ENCODE data around the gene NR6A1.
A peak's percentile ranks its signal among the peaks of the same experiment; 100 is the strongest.

Gene NR6A1

DNA sequence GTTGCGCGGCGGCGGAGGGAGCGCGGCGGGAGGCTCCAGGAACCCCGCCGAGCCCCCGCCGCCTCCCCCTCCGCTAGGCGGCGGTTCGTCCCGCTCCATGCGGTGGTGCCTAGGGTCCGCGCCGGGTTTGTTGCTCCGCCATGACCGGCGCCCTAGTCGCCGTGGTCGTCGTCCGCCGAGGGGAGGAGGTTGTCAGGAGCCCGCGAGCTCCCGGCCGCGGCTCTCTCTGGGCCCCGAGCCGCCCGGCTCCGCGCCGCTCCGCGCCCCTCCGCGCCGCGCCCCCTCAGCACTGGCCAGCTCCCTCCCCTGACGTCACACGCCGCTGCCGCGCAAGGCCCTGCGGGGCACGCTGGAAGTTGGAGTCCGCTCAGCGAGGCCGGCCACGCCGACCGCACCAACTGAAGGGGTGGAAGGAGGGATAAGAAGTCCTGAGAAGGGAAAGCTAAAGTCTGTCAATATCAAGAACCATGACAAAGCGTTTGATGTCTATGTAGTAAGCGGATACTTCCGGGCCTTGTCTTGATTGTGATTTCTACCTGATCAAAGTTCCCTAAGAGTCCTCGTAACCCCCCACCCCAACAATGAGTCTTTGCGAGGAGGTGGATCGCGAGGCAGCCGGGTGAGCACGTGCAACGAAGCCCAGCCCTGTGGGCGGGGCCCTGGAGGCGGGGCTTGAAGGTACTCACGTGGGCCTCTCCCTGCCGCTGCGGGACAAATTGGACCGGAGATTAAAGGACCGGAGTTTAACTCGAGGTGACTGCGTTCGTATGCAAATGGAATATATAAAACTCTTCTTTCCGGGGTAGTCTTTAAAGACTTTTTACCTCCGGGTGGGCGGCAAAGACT, at the start of gene NR6A1:
Gene NR6A1 (minus strand): TSS at position 291 of the 846 bp plus-strand sequence.
- H3K4me3 ChIP-seq (replicated peaks; ENCODE audit: low read depth, low read length): peak within 1 kb of the TSS; percentile 63
- DNase-seq (ENCODE audit: low read depth): peak; percentile 97
- TF ChIP-seq, protein P1, sequence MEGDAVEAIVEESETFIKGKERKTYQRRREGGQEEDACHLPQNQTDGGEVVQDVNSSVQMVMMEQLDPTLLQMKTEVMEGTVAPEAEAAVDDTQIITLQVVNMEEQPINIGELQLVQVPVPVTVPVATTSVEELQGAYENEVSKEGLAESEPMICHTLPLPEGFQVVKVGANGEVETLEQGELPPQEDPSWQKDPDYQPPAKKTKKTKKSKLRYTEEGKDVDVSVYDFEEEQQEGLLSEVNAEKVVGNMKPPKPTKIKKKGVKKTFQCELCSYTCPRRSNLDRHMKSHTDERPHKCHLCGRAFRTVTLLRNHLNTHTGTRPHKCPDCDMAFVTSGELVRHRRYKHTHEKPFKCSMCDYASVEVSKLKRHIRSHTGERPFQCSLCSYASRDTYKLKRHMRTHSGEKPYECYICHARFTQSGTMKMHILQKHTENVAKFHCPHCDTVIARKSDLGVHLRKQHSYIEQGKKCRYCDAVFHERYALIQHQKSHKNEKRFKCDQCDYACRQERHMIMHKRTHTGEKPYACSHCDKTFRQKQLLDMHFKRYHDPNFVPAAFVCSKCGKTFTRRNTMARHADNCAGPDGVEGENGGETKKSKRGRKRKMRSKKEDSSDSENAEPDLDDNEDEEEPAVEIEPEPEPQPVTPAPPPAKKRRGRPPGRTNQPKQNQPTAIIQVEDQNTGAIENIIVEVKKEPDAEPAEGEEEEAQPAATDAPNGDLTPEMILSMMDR (IDR thresholded peaks at IDR 0.05; ENCODE audit: low read length, missing control alignments): no peak

DNA sequence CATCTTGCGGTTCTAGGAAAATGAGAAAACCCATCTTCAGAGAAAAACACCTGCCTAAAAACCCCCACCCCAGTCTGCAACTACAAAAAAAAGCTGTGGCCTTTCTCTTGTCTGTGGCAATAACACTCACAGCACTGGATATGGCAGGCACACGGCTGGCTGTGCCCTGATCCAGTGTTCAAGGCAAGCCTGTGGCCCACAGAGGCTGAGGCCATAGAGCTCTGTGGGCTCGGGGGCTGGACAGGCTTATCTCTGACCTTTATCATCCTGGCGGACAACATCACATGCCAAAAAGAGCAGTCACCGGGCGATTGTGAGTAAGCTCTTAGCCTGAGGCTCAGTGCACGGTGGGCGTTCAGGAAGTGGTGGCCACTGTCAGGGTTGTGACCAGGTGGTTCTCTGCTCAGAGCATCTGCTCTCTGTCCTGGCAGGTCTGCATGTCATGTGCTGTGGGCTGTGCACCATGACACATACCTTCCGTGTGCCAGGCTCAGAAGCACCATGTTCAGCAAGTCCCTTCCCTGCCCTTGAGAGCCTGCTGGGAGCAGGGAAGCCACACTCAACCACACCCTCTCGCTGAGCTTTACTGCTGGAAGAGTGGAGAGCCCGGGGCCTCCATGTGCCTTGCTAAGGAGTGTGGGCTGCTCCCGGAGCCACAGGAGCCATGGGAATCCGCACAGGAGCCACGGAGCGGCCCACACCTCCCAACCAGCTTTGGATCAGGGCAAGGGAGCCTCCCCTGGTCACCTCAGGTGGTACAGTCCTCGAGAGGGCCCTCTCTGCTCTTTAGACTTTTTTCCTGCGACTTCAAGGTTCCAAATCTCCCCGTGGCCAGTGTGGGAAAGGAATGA, 47.5 kb upstream of the NR6A1 start:
- TF ChIP-seq, protein P1 (IDR thresholded peaks at IDR 0.05; ENCODE audit: low read length, missing control alignments): no peak
- no peak for DNase-seq (ENCODE audit: low read depth)
- no peak overlapping the region for H3K4me3 ChIP-seq (replicated peaks; ENCODE audit: low read depth, low read length)

DNA sequence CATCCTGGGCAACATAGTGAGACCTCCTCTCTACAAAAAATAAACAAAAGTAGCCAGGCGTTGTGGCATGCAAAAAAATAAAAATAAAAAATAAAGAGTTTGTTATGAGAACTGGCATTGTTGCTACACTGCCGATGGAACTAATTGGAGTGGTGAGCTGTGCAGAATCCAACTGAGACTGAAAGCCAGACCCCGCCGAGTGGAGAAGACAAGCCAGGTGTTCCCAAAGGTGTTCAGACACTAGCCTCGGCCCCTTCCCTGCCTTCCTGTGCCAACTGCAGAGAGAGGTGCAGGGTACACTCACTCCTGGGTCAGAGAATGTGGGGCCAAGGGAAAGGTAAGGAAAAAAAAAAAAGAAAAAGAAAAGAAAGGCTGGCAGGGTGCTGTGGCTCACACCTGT, 44.5 kb upstream of the NR6A1 start:
- no peak overlapping the region for H3K4me3 ChIP-seq (replicated peaks; ENCODE audit: low read depth, low read length)
- DNase-seq (ENCODE audit: low read depth): no peak
- TF ChIP-seq, protein P1 (IDR thresholded peaks at IDR 0.05; ENCODE audit: low read length, missing control alignments): no peak

DNA sequence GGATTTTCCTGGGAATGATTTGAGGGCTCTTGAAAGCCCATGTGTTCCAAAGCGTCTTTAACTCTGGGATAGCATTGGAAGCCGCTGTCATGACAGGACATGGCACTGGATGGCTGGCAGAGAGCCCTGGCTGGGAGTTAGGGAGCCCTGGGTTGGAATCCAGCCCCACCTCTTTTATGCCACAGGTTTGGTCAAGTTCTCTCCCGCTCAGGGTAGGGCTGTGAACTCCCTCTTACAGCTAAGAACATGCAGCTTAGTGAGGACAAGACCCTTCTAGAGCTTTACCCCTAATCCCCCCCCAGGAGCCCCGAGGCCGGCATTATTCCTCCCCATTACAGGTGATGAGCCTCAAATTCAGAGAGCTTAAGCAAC, 43.0 kb upstream of the NR6A1 start:
- TF ChIP-seq, protein P1 (IDR thresholded peaks at IDR 0.05; ENCODE audit: low read length, missing control alignments): no peak
- H3K4me3 ChIP-seq (replicated peaks; ENCODE audit: low read depth, low read length): no peak overlapping the region
- no peak for DNase-seq (ENCODE audit: low read depth)

DNA sequence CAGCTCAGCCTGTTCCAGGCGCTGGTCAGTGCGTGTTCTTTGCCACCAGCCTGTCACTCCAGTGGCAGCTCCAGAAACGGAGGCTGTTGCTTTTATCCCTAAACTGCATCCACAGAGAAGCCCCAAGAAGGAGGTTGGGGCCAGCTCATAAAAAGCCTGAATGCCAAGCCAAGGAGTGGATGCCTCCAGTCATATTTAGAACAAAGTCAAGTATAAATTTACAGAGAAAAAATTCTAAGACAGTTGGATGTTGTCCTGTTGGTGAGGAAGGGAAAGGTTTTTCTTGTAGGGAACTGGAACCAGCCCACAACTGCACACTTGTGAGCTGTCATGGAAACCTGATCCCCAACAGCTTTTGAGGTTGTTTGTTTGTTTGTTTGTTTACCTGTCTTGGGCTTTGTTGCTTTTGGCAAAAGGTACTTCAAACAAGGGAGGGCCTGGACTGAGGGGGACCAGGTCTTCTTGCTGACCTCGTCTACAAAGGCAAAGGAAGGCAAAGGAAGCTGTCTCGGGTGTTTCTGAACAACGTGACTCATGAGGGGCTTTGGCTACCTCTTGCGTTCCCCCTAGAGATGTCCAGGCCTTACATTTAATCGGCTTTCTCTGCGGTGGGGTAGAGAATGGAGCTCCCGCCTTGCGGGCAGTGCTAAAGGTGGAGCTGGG, 42.5 kb upstream of the NR6A1 start:
- H3K4me3 ChIP-seq (replicated peaks; ENCODE audit: low read depth, low read length): no peak overlapping the region
- TF ChIP-seq, protein P1 (IDR thresholded peaks at IDR 0.05; ENCODE audit: low read length, missing control alignments): no peak
- no peak for DNase-seq (ENCODE audit: low read depth)

DNA sequence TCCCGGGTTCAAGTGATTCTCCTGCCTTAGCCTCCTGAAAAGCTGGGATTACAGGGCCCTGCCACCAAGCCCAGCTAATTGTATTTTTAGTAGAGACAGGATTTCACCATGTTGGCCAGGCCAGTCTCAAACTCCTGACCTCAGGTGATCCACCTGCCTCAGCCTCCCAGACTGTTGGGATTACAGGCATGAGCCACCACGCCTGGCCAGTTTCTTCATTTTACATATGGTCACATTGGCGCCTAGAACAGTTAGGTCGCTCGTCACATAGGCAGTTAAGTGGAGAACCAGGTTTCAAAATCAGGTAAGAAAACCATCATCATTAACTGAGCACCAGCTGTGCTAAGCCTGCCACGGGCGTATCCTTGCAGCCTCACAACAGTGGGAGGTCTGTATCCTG, 41.9 kb upstream of the NR6A1 start:
- TF ChIP-seq, protein P1 (IDR thresholded peaks at IDR 0.05; ENCODE audit: low read length, missing control alignments): no peak
- no peak for DNase-seq (ENCODE audit: low read depth)
- no peak overlapping the region for H3K4me3 ChIP-seq (replicated peaks; ENCODE audit: low read depth, low read length)

Data from fibroblast of pulmonary artery (primary cell).